Ovary (tissue), 3 donors: Measurements from ENCODE around the gene APOC3.

Experiments used
- CTCF ChIP-seq, 3 donors: fragments of 450-650 bp in 2 of 3; fragments of 200-600 bp in 1 of 3; IDR thresholded peaks; one replicate each; pipeline versions ENCODE4 v1.5.1 to v1.8.0; 2016 to 2022; ENCODE audit warnings: antibody characterized with exemption in 3 of 3, mild to moderate bottlenecking in 1 of 3
- EP300 ChIP-seq: sonication (generic); formaldehyde crosslinking; IDR thresholded peaks from one replicate; pipeline ENCODE4 v1.6.1; 2017; ENCODE audit warnings: antibody characterized with exemption
- POLR2A ChIP-seq: fragments of 450-650 bp; IDR thresholded peaks from one replicate; pipeline ENCODE4 v1.6.1; 2017; ENCODE audit warnings: antibody characterized with exemption, mild to moderate bottlenecking, moderate library complexity
- donor health status: DM: no; HTN: no; CAD: no.

GRCh38 chr11:116791002-116791812, 38.5 kb upstream of the APOC3 start:
- TF ChIP-seq CTCF (IDR thresholded peaks at IDR 0.05) (peak; percentile 68 to 85 (median 82)), POLR2A (no peak), EP300 (no peak)
